Left colon (tissue), 2 donors: Measurements from ENCODE around the gene PMM2. TPM values are rescaled to one million over a fixed set of nuclear protein-coding genes. Genes with fewer than 3 reads are reported as not detected.

Source experiments
- ATAC-seq: fragments of 200-7000 bp; cut with Tn5 transposase; one replicate; pipeline ENCODE4 v1.9.1; 2020; ENCODE audit warnings: mild to moderate bottlenecking, moderate library complexity
- DNase-seq, 2 donors: peaks; one replicate each; pipeline ENCODE4 v3.0.0-alpha.2; 2020
- intact Hi-C, 2 donors: fragments of 100-400 bp; cut with DNase I in 1 of 2; cut with micrococcal nuclease in 1 of 2; formaldehyde crosslinking; loops; one replicate each; pipeline versions ENCODE4 v1.11.2 to v1.14.0; 2022; cut with DNase I, micrococcal nuclease
- total RNA-seq, 2 donors: library from RNA; stranded (reverse); fragmentation: NEBNext Ultra II Directional; extraction: Animal tissue kit (Norgen Biotek cat#: 25700); gene quantifications; one replicate each; pipeline ENCODE4 v1.2.1, GENCODE V29; 2021
- donor health status: DM: no; HTN: no; CAD: no.
- donor health status: DM: yes; HTN: yes; CAD: no.

Gene PMM2
- total RNA-seq, 2 donors from 2014 or later, result 55.1 to 92.4 TPM

- no peak for ATAC-seq
- no peak for DNase-seq
- intact Hi-C loops, result no loop called here
Observed at GRCh38 chr16:8845699-8846298, 48.2 kb downstream of the PMM2 start.

GRCh38 chr16:8846401-8846932 is 48.8 kb downstream of the PMM2 start:
- DNase-seq (no peak), ATAC-seq (no peak)
- intact Hi-C loops, result no loop called here

- intact Hi-C loops, result no loop called here
- DNase-seq (no peak), ATAC-seq (no peak)
Observed at GRCh38 chr16:8847145-8847544, 49.5 kb downstream of the PMM2 start.

GRCh38 chr16:8847623-8848022 is 50.0 kb downstream of the PMM2 start:
- ATAC-seq (no peak), DNase-seq (no peak)
- intact Hi-C loops, result no loop called here

- ATAC-seq (no peak), DNase-seq (no peak)
- intact Hi-C loops, result no loop called here
Observed at GRCh38 chr16:8848231-8848938, 50.7 kb downstream of the PMM2 start.

GRCh38 chr16:8848939-8849391 is 51.3 kb downstream of the PMM2 start:
- intact Hi-C loops, result no loop called here
- ATAC-seq (peak; percentile 9), DNase-seq (no peak)

GRCh38 chr16:8849411-8850011 is 51.9 kb downstream of the PMM2 start:
- ATAC-seq, result no peak
- no peak for DNase-seq
- intact Hi-C loops, result no loop called here

- DNase-seq, result no peak
- peak; percentile 16 for ATAC-seq
- intact Hi-C loops, result no loop called here
Observed at GRCh38 chr16:8850279-8850885, 52.7 kb downstream of the PMM2 start.

GRCh38 chr16:8851761-8852403 is 54.2 kb downstream of the PMM2 start:
- intact Hi-C loops, result no loop called here
- DNase-seq (no peak), ATAC-seq (no peak)

GRCh38 chr16:8852534-8852933 is 54.9 kb downstream of the PMM2 start:
- ATAC-seq, result no peak
- DNase-seq, result no peak
- intact Hi-C loops, result no loop called here

- ATAC-seq, result no peak
- DNase-seq, result no peak
- intact Hi-C loops, result no loop called here
Observed at GRCh38 chr16:8853150-8853549, 55.5 kb downstream of the PMM2 start.

GRCh38 chr16:8853611-8854010 is 56.0 kb downstream of the PMM2 start:
- intact Hi-C loops, result no loop called here
- ATAC-seq (no peak), DNase-seq (no peak)

- intact Hi-C loops, result no loop called here
- ATAC-seq, result no peak
- DNase-seq, result no peak
Observed at GRCh38 chr16:8854298-8854948, 56.8 kb downstream of the PMM2 start.

GRCh38 chr16:8855051-8855786 is 57.6 kb downstream of the PMM2 start:
- intact Hi-C loops, result no loop called here
- DNase-seq (no peak), ATAC-seq (peak; percentile 11)

- DNase-seq (no peak), ATAC-seq (no peak)
- intact Hi-C loops, result no loop called here
Observed at GRCh38 chr16:8855972-8856371, 58.3 kb downstream of the PMM2 start.

GRCh38 chr16:8858994-8859912 is 61.6 kb downstream of the PMM2 start:
- ATAC-seq (no peak), DNase-seq (peak in 1 of 2 donors; percentile 6)
- intact Hi-C loops, result no loop called here
